Fibroblast of mammary gland (primary cell): ENCODE data around the gene SUN1.

Experiments
- DNase-seq: peaks from one replicate; pipeline ENCODE4 v3.0.0-alpha.2; 2010; ENCODE audit warnings: low read depth
- H3K4me3 ChIP-seq: 2 replicates; pipeline ENCODE4 v1.5.1; 2011; ENCODE audit warnings: low read depth, mild to moderate bottlenecking, low read length, moderate library complexity; ENCODE audit not compliant: control insufficient read depth
- CTCF ChIP-seq: conservative IDR thresholded peaks from 2 replicates; pipeline ENCODE4 v1.5.1; 2011; ENCODE audit warnings: low read depth, low read length, inconsistent platforms; ENCODE audit not compliant: control insufficient read depth, insufficient read depth

Gene SUN1

GRCh38 chr7:887488-887820, 55.2 kb downstream of the SUN1 start:
- no peak overlapping the region for H3K4me3 ChIP-seq
- DNase-seq, result no peak
- no peak for TF ChIP-seq CTCF

- H3K4me3 ChIP-seq, result no peak overlapping the region
- TF ChIP-seq CTCF, result no peak
- no peak for DNase-seq
These were observed 56.1 kb downstream of the SUN1 start for GRCh38 chr7:888081-889024.

- TF ChIP-seq CTCF, result no peak
- DNase-seq, result no peak
- H3K4me3 ChIP-seq, result no peak overlapping the region
These were observed 56.7 kb downstream of the SUN1 start for GRCh38 chr7:889025-889390.

- TF ChIP-seq CTCF, result no peak
- DNase-seq, result no peak
- H3K4me3 ChIP-seq, result no peak overlapping the region
These were observed 57.1 kb downstream of the SUN1 start for GRCh38 chr7:889391-889790.

GRCh38 chr7:890868-891267, 58.6 kb downstream of the SUN1 start:
- TF ChIP-seq CTCF, result no peak
- H3K4me3 ChIP-seq, result no peak overlapping the region
- DNase-seq, result no peak

GRCh38 chr7:891291-891690, 59.0 kb downstream of the SUN1 start:
- no peak for TF ChIP-seq CTCF
- no peak for DNase-seq
- H3K4me3 ChIP-seq, result no peak overlapping the region

GRCh38 chr7:891805-892204, 59.5 kb downstream of the SUN1 start:
- no peak overlapping the region for H3K4me3 ChIP-seq
- DNase-seq, result no peak
- TF ChIP-seq CTCF, result no peak
